GM20000 (cell line): ENCODE results near the gene CHI3L2.

ENCODE experiments used
- DNase-seq: peaks from one replicate; pipeline ENCODE4 v3.0.0; 2012; ENCODE audit warnings: low spot score
- TF ChIP-seq, protein P1 (sequence below): IDR thresholded peaks from 2 replicates; pipeline ENCODE4 v1.5.1; 2012; ENCODE audit warnings: mild to moderate bottlenecking, control low read depth; ENCODE audit errors: extremely low read depth, missing control alignments

Gene CHI3L2

DNA sequence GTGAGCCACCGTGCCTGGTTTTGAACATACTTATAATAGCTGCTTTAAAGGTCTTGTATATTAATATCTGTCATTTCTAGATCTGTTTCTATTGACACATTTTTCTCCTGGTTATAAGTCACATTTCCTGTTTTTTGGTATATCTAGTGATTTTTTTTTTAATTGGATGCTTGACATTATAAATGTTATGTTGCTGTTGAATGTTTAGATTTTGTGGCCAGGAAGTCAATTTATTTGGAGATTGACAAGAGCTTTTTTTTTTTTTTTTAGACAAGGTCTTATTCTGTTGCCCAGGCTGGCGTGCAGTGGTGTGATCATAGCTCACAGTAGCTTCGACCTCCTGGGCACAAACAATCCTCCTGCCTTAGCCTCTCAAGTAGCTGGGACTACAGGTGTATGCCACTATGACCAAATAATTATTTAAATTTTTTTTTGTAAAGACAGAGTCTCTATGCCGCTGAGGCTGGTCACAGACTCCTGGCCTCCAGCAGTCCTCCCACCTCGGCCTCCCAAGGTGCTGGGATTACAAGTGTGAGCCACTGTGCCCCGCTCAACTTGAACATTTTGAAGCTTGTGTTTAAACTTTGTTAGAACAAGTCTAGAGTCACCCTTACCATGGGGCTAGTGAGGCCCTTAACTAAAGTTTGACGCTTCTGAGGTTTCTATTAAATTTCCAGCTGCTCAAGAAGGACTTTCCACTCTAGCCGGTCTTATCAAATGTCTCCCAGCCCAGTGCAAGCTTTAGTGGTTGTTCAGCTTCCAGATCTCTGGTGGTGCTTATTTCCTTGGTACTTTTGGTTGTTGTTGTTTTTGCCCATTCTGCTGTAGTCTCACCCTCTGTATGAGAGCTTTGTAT, 8.6 kb upstream of the CHI3L2 start:
- TF ChIP-seq, protein P1, sequence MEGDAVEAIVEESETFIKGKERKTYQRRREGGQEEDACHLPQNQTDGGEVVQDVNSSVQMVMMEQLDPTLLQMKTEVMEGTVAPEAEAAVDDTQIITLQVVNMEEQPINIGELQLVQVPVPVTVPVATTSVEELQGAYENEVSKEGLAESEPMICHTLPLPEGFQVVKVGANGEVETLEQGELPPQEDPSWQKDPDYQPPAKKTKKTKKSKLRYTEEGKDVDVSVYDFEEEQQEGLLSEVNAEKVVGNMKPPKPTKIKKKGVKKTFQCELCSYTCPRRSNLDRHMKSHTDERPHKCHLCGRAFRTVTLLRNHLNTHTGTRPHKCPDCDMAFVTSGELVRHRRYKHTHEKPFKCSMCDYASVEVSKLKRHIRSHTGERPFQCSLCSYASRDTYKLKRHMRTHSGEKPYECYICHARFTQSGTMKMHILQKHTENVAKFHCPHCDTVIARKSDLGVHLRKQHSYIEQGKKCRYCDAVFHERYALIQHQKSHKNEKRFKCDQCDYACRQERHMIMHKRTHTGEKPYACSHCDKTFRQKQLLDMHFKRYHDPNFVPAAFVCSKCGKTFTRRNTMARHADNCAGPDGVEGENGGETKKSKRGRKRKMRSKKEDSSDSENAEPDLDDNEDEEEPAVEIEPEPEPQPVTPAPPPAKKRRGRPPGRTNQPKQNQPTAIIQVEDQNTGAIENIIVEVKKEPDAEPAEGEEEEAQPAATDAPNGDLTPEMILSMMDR = no peak
- DNase-seq = no peak

DNA sequence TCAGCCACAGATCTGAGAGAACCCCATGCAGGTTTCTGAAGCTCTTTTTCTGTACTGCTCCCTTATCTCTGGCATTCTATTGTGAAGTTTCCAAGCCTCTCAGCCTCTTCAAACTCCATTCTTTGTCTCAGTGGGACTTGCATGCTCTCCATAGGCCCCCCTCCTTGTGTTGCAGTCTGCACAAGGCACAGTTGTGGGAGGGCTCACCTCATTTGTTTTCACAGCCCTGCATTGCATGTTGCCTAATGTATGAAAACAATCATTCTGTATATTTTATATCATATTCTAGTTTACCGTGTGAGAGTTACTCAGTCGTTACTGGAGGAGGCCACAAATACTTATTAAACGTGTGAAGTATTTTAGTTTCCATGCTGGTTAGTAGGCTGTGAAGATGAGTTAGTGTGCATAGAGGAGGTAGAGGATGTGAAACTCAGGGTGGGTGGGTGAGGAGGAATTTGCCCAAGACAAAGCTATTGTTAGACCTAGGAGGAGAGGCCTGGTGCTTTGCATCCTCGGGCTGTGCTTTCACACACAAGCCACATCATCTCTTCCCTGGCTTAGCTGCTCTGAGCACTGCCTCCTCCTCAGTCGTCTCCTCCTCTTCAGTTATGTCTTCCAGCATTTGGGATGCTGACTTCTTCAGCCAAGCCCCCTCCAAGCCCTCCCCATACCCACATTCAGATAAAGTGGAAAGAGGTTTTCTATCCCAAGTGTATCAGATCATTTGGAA, 7.8 kb upstream of the CHI3L2 start:
- DNase-seq = peak; percentile 60
- TF ChIP-seq, protein P1 = no peak

DNA sequence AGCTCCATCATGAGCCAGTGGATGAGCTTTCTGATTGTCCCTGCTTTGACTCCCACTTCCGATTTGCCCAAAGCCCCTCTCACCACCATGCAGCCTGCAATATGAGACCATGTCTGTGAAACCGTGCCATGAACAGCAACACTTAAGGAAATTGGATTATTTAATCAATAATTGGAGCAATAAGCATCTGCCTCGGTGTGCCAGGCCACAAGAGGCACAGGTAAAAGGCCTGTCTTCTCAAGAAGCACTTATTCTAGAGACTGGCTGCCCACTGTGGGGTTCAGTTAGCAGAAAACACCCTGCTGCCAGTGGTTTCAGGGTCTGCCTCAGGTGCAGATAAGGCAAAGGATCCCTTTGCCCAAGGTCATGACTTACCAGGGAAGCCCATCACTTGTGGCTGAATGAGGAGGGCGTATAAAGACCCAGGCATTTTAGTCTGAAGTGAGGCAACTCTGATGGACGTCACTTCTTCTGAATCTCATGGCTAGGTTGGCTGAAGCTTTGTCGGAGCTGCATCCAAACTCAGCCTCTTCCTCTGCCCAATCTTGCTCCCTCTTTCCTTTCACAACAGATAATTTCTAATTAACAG, 7.1 kb upstream of the CHI3L2 start:
- TF ChIP-seq, protein P1 = no peak
- no peak for DNase-seq

DNA sequence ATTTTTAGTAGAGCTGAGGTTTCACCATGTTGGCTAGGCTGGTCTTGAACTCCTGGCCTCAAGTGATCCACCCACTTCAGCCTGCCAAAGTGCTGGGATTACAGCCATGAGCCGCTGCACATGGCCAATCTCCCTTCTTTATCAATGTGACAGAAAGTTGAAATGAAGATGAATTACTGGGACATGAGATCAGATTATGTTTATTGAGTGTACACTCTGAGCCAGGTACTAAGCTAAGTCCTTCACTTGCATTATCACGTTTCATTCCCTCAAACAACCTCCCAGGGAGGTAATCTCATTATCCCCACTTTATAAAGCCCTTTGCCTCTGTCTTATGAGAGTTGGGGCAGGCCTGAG, 6.3 kb upstream of the CHI3L2 start:
- DNase-seq = no peak
- TF ChIP-seq, protein P1 = no peak

DNA sequence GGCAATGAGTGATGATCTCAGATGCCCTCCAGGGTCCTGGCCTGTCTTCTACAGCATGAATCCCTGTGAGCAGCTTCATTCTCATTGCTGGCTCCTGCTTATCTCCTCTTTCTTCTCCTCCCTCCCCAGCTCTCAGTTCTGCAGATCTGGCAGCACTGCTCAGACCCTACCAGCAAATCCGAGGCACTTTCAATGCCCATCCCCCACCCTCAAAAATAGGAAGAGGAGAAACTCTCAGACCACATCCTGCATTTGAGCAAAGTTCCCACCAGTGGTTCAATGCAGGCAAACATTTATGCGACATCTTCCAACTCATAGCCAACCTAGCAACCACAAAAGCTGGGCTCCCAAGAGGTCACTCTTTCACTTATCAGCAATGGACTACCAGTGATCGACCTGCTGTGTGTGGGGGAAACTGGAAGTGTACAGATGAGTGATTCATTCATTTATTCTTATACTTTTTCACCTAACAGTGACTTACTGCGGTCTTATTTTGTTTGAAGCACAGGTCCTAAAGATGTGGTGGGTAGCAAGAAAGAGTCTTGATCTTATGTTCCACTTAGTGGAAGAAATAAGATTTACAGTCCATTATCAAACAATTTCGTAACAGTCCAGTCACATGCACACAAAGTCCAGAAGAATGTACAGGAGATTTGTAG, 5.8 kb upstream of the CHI3L2 start:
- TF ChIP-seq, protein P1 = no peak
- DNase-seq = peak; percentile 75

DNA sequence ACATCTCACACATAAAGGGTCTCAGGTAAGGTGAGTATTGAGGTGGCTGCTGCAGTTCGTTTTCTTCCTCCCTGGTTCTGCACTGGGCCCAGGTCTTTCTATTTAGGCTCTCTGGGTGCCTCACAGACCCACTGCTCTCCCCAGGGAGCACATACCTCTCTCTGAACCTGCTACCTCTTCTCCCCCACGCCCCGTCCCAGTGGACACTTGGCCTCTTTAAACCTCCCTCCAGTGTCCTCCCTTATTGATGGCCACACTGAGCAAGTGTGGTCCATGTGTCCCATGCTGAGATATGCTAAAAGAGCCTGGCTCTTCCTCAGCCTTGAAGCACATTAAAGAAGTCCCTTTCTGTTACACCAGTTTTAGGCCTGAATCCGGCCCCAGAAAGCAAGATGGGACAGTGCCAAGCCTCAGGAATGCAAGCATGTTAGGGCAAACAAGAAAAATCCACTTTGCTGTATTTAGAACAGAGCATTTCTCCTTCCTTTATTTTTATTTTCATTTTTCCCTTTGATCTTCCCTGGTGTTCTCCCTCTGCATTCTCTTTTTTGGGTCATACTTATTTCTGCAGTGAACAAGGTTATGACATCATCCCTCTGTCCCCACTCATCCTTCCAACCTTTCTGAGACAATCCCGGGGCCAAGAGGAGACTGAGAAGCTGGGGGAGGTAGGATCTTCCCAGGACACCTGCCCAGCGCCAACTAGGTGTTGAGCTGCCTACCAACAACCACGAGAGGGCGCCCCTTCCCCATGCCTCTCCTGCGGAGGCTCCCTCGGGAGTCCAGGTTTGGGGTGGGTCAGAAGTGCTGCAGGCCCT, 5.0 kb upstream of the CHI3L2 start:
- DNase-seq = peak; percentile 76
- TF ChIP-seq, protein P1 = peak; percentile 80
